Measurements from ENCODE around the gene LOXL3.

LOXL3 gene

GRCh38 chr2:74482801-74483674, 70.7 kb downstream of the LOXL3 start, which contains the start of the genes CCDC142 and TTC31:
Gene CCDC142 (minus strand): TSS chr2:74482998. CDS start chr2:74482837, 161 bp downstream.
Gene TTC31 (plus strand): TSS chr2:74483081. CDS start chr2:74483096, 15 bp downstream.
- peak; percentile 93 for DNase-seq
